Globus pallidus (tissue), 1 donor: ENCODE data around the gene SYVN1.
A peak's percentile ranks its signal among the peaks of the same experiment; 100 is the strongest.
"Not testable (repeated sequence)": the region's sequence is repeated elsewhere in the genome, so short reads cannot be mapped to it uniquely, and the experiment has no call there.

Source experiments
- DNase-seq: peaks from one replicate; pipeline ENCODE4 v3.0.0-alpha.2; 2015; ENCODE audit warnings: low spot score

Gene SYVN1

GRCh38 chr11:65151331-65151899 lies 17.1 kb upstream of the SYVN1 start:
- DNase-seq = no peak

DNA sequence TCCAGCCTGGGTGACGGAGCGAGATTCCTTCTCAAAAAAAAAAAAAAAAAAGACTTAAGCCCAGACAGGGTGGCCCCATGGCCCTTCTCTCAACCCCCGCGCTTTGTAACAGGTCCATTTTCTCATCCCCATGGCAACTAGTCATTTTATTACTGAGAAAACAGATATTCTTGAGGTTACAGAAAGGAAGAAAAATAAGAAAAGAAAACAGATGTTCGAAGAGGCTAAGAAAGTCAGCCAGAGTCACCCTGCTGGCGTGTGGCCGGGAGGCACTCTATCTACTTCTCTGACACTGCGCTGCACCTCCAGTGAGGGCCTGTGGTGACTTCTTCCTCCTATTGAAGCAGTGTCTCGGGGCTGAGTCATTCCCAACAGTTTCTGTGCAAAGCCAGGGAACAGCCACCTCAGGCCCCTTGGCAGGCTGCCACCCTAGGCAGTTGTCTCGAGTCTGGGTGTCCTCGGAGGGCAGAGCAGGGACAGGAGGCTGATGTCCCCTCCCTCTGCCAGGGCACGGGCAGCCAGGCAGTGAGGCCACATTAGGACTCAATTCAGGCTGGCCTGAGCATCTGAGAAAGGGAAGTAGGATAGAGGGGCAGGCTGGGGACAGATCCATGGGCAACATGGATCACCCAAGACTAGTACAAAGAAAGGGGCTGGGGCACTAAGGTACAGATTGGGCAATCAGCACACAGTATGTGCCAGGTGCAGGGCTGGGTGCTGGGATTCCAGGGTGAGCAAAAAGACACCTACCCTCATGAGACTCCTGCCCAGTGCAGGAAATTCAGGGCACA lies 16.4 kb upstream of the SYVN1 start:
- peak; percentile 61 for DNase-seq

DNA sequence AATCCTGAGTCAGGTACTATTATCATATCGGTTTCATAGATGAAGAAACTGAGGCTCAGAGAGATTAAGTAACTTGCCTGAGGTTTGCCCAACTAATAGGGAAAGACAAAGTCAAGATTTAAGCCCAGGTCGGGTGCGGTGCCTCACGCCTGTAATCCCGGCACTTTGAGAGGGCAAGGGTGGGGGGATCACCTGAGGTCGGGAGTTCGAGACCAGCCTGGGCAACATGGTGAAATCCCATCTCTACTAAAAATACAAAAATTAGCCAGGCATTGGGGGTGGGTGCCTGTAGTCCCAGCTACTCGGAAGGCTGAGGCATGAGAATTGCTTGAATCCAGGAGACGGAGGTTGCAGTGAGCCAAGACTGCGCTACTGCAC lies 15.8 kb upstream of the SYVN1 start:
- not testable (repeated sequence) for DNase-seq

DNA sequence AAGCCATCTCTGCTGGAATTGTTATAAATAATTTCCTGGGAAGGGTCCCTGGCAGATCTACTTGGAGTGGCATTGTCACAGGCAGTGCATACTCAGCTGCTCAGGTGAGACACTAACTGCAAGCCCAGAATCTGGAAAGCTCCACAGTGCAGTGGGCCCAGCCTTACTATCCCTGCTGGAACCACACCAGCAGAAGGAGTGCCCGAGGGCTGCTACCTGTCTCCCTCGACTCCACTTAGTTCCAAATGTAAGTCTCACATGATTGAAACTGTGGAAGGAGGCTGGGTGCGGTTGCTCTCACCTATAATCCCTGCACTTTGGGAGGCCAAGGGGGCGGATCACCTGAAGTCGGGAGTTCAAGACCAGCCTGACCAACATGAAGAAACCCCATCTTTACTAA lies 14.3 kb upstream of the SYVN1 start:
- no peak for DNase-seq

- DNase-seq = no peak
These were observed 13.2 kb upstream of the SYVN1 start for GRCh38 chr11:65147352-65148075.

DNA sequence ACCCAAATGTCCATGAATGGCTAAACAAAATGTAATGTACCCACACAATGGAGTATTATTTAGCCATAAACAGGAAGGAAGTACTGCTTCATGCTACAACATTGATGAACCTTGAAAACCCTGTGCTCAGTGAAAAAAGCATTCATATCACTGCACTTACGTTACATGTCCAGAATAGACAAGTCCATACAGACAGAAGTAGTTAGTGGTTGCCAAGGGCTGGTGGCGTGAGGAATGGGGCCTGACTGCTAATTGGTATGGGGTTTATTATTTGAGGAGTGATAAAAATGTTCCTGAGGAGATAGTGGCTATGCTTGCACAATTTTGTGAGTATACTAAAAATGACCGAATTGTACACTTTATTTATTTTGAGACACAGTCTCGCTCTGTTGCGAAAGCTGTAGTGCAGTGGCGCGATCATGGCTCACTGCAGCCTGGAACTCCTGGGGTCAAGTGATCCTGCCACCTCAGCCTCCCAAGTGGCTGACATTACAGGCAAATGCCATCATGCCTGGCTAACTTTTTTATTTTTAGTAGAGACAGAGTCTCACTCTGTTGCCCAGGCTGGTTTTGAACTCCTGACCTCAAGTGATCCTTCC lies 7.7 kb upstream of the SYVN1 start:
- DNase-seq = no peak

DNA sequence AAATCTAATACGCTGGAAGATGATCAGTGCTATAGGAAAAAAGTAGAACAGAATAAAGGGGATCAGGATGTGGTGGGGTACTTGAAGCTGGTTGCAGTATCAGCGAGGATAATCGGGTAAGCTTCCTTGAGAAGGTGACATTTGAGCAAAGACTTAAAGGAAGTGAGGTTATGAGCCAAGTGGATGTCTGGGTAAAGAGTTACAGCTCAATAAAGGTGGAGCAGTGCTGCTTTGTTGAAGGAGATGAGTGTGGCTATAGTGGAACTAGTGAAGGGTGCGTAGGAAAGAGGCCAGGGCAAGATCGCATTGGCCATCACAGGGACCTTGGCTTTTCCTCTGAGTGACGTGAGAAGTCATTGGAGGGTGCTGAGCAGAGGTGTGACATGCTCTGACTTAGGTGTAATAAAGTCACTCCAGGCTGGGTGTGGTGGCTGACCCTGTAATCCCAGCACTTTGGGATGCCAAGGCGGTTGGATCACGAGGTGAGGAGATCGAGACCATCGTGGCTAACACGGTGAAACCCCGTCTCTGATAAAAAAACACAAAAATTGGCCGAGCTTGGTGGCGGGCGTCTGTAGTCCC lies 2.3 kb upstream of the SYVN1 start:
- no peak for DNase-seq

- DNase-seq = no peak
These were observed 1.4 kb upstream of the SYVN1 start for GRCh38 chr11:65135633-65136145.

DNA sequence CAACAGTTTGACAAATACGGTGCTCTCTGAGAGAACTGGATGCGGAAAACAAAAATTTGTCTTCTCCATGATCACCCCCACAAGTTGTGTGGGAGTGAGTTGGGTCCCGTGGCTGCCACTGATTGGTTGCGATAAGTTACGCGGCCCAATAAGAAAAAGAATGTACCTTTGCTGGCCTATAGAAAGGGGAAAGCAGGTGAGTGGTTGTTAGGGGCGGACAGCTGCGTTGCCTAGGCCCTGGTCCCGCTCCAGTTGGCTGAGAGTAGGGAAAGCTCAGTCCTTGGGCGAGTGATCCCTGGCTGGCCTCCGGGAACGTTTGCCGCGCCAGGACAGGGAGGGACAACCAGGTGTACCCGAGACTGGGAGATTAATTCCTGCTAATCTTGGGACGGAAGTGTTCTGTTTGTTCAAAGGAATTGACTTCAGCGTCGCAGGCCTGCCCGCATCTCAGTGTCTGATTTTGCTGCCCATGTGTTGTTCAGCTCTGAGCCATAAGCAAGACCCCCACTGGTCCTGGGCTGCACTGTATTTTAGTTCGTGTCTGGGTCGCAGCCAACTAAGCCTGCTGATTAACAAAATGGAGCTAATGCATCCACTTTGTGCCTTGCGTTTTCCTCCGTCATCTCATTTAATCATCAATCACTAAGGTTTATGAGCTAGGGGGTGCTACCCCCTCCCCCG lies 773 bp upstream of the SYVN1 start:
- DNase-seq = peak; percentile 88

GRCh38 chr11:65133724-65134123 lies 595 bp downstream of the SYVN1 start:
- no peak for DNase-seq

GRCh38 chr11:65132988-65133700 lies 1.2 kb downstream of the SYVN1 start:
- DNase-seq = no peak

DNA sequence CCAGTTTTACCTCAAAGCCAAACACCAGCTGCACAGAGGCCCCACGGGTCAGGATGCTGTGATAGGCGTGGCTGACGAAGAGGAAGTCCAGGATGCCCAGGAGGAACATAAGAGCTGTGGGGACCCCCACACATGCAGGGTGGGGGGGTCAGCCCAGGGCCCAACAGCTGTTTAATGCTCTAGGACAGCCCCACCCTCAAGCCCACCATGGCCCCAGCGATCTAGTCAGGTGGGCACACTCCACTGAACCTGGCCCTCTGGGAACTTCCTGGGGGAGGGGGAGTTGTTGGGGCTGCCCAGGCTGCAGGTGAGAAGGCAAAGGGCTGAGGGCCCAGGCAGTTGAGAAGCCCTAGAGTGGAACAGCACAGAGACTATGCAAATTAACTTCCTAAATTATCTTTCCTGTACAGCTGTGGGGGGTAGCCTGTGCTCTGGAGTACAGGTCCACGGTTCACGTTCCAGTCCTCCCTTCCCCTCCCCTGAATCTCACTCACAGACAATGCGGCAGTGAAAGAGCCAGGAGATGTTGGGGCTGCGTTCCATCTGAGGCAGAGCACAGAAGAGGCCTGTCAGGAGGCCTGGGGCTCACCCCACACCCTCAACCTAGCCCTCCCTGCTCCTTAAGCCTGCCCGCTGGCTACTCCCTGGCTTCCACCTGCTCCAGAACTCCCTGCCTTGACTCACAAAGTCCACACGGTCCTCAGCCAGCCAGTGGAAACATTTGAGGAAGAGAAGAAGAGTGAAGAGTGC lies 1.9 kb downstream of the SYVN1 start:
- no peak for DNase-seq

DNA sequence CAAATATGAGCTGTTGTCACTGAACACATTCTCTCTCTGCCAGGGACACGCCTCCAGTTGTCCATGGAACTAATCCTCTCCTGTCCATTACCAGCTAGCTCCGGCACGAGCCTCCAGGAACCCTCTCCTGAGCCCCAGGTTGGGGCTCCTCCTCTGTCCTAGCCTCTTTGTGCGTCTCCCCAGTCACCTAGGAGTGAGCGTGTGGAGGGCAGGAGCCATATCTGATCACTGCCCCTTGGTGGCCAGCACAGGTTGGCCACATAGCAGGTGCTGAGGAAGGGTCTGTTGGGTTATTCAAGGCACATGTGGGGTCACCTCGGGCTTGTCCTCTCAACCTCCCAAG lies 2.5 kb downstream of the SYVN1 start:
- no peak for DNase-seq

DNA sequence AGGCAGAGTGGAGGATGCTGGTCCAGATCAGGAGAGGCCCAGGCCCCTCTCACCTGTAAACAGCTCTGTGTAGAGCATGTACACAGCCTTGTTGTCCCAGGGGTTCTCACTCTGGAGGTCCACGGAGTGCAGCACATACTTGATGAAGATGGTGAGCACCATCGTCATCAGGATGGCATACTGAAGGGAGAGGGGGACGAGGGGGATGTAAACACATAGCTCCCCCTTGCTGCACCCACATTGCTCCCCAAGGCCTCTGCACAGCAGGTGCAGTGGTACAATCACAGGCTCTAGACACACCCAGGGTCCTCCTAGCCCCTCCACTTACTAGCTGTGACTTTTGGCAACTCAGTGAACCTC lies 2.9 kb downstream of the SYVN1 start:
- no peak for DNase-seq

- no peak for DNase-seq
These were observed 3.5 kb downstream of the SYVN1 start for GRCh38 chr11:65130631-65131416.

DNA sequence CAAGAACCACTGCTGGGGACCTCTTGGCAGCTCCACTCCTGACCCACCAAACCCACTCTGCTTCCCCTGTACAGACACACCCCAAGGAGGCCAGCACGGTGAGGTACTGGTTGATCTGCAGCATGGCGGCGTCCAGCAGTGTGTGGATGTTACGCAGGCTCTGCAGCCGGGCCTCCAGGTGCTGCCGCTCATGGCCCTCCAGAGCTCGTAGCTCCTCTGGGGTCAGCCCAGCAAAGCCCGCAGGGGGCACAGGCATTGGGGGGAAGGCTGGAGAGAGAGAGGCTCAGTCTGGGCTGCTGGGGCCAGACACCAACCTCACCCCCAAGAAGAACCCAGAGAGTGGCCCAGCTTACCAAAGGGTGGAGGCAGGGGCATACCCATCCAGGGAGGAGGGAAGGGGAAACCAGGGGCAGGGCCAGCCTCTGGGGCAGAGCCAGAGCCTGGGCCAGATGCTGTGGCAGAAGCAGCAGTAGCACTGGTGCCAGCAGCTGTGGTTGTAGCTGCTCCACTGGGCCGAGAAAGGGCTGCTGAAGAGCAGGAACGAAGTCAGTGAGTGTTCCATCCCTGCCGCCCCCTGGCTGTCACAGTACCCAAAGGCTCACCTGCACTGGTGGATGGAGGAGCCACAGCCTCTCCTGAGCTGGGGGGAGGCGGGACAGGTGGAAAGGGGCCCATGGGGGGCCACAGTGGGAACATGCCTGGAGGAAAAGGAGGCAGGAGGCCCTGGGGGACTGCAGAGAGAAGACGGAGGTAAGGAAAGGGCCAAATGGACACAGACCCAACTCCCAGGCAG lies 4.5 kb downstream of the SYVN1 start:
- no peak for DNase-seq

DNA sequence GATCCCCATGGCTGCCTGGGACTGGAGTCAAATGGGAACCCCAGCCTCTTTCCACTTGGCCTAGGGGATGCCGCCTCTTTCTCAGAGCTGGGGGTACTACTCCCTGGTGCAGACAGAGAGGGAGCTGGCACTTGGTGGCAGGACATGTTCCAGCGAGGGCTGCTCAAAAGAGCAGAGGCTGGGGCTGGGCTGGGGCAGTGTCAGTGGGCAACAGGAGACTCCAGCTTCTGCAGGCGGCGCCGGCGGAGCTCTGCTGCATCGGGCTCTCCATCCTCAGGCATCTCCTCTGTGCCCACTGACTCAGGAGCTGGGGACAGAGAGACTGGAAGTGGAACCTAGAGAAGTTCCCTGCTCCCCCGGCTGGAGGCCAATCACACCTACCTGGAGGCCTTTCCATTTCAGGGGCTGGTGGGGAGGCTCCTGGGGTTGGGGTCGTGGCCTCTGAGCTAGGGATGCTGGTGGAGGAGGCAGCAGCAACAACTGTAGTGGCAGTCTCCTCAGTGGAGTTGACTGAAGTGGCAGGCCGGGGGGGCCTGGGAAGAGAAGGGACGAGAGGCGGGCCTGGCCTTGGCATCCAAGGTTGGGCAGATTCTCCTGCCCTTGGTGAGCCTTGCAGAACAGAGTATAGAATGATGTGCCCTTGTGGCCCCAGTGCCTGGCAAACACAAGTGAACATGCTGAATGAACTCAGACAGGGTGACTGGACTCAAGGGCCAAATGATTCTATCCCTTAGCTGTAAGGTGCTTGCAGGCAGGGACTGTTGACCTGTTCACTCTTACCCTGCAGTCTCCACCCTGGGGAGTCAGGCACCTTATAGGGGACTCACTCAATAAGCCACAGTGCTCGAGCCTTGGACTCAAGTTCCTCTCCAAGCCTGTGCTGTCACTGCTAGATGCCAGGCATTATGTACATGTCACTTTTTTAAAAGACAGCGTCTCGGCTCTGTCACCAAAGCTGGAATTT lies 5.9 kb downstream of the SYVN1 start:
- DNase-seq = no peak
